K562 (cell line): ENCODE results near the gene E2F2. TPM values are rescaled to one million over a fixed set of nuclear protein-coding genes. Genes with fewer than 3 reads are reported as not detected.

ENCODE experiments used
- ELF2 ChIP-seq: fragments of 250-450 bp; sonication (Bioruptor Pico); IDR thresholded peaks from 2 replicates; pipeline ENCODE4 v1.5.0; 2021; ENCODE audit warnings: mild to moderate bottlenecking
- ELK1 ChIP-seq: sonication (generic); formaldehyde crosslinking; IDR thresholded peaks from 2 replicates; pipeline ENCODE4 v1.8.1; 2022; ENCODE audit warnings: missing genetic modification reagents
- EP400 ChIP-seq: fragments of 450-650 bp; IDR thresholded peaks from 2 replicates; pipeline ENCODE4 v1.6.1; 2017; ENCODE audit warnings: antibody characterized with exemption, mild to moderate bottlenecking, moderate library complexity
- NCOA4 ChIP-seq: fragments of 450-650 bp; IDR thresholded peaks from 2 replicates; pipeline ENCODE4 v1.6.1; 2018; ENCODE audit warnings: mild to moderate bottlenecking; ENCODE audit not compliant: partially characterized antibody
- SAFB ChIP-seq: fragments of 200-400 bp; formaldehyde crosslinking; IDR thresholded peaks from 2 replicates; pipeline ENCODE4 v1.6.1; 2017; ENCODE audit warnings: low read depth, low read length, borderline replicate concordance
- polyA plus RNA-seq, 8 experiments: library from polyadenylated mRNA; depleted of rRNA in 4 of 8; stranded (reverse) in 5 of 8; unstranded in 3 of 8; fragments of >200 nt; fragmentation: Nextera tagmentation in 2 of 8; fragmentation: Illumina TruSeq in 1 of 8; extraction: Ambion mirVana in 2 of 8; extraction: Trizol in 1 of 8; gene quantifications; 2 replicates each; pipeline versions ENCODE4 v1.2.1 to v1.2.3, GENCODE V29; 2011 to 2014; ENCODE audit warnings: inconsistent platforms in 1 of 8, missing spikeins in 1 of 8
- total RNA-seq, 7 experiments: library from RNA; depleted of rRNA in 6 of 7; stranded (reverse); fragments of >200 nt in 6 of 7; fragmentation: Illumina TruSeq in 2 of 7; extraction: Trizol in 2 of 7; gene quantifications; 2 replicates each; pipeline versions ENCODE4 v1.2.1 to v1.2.3, GENCODE V29; 2011 to 2021; ENCODE audit warnings: low replicate concordance in 1 of 7
- TF ChIP-seq, protein P1 (sequence below): sonication (generic); formaldehyde crosslinking; IDR thresholded peaks from 2 replicates; pipeline ENCODE4 v1.8.0; 2022; ENCODE audit warnings: mild to moderate bottlenecking, missing genetic modification reagents
- TF ChIP-seq, protein P2 (sequence below), 2 experiments: fragments of 450-650 bp; IDR thresholded peaks; 2 replicates each; pipeline ENCODE4 v1.6.1; 2018; ENCODE audit warnings: mild to moderate bottlenecking in 2 of 2, low read depth in 1 of 2; ENCODE audit not compliant: partially characterized antibody in 2 of 2
- TF ChIP-seq, protein P3 (sequence below), 2 experiments: fragments of 250-450 bp in 1 of 2; fragments of 450-650 bp in 1 of 2; sonication (Bioruptor Pico) in 1 of 2; IDR thresholded peaks; 2 replicates each; pipeline versions ENCODE4 v1.6.1 to v1.8.0; 2016 to 2021; ENCODE audit warnings: mild to moderate bottlenecking in 2 of 2, moderate library complexity in 2 of 2, missing compliant biosample characterization in 1 of 2, missing genetic modification characterization in 1 of 2
- TF ChIP-seq, protein P4 (sequence below), 3 experiments: fragments of 200-800 bp in 1 of 3; fragments of 250-450 bp in 1 of 3; fragments of 450-650 bp in 1 of 3; sonication (Bioruptor Pico) in 1 of 3; sonication (Bioruptor generic) in 1 of 3; formaldehyde crosslinking in 1 of 3; IDR thresholded peaks; 2 replicates each; pipeline versions ENCODE4 v1.6.1 to v1.8.0; 2016 to 2022; ENCODE audit warnings: mild to moderate bottlenecking in 2 of 3, missing genetic modification characterization in 2 of 3, missing compliant biosample characterization in 1 of 3, moderate library complexity in 1 of 3

Gene E2F2
- total and polyA plus RNA-seq, 9 of the 15 experiments (the other 6 are each of a cell fraction or from before 2014, with no cell fraction given) = 3.1 to 25.3 (median 11.4) TPM

DNA sequence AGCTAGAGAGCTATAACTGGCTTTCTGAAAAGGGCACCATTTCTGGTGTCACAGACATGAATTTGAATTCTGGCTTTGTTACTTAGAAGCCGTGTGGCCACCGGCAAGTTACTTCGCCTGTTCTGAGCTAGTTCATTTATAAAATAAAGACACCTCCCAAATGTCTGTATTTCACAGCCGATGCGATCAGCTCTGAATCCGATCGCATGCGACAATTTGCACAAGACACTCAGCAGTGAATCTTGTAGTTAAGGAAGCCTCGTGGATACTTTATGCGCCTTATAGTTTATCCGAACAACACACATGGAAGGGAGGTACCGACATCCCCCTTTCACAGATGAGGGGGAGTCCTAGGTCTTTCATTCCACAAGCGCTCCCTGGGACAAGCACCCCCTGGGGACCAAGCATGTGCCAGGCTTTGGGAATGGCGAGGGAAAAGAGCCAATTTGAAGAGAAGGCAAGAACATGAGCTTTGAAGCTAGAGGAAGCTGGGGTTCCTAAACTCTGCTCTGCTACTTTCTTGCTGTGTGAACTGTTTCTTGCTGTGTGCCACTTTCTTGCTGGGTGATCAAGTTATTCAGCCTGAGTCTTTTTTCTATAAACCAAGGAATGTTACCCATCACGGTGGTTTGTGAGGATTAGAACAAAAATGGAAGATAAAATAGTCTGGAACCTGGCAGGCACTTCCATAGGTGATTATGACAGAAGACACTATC lies 24.4 kb upstream of the E2F2 start (continued):
- TF ChIP-seq, protein P1, sequence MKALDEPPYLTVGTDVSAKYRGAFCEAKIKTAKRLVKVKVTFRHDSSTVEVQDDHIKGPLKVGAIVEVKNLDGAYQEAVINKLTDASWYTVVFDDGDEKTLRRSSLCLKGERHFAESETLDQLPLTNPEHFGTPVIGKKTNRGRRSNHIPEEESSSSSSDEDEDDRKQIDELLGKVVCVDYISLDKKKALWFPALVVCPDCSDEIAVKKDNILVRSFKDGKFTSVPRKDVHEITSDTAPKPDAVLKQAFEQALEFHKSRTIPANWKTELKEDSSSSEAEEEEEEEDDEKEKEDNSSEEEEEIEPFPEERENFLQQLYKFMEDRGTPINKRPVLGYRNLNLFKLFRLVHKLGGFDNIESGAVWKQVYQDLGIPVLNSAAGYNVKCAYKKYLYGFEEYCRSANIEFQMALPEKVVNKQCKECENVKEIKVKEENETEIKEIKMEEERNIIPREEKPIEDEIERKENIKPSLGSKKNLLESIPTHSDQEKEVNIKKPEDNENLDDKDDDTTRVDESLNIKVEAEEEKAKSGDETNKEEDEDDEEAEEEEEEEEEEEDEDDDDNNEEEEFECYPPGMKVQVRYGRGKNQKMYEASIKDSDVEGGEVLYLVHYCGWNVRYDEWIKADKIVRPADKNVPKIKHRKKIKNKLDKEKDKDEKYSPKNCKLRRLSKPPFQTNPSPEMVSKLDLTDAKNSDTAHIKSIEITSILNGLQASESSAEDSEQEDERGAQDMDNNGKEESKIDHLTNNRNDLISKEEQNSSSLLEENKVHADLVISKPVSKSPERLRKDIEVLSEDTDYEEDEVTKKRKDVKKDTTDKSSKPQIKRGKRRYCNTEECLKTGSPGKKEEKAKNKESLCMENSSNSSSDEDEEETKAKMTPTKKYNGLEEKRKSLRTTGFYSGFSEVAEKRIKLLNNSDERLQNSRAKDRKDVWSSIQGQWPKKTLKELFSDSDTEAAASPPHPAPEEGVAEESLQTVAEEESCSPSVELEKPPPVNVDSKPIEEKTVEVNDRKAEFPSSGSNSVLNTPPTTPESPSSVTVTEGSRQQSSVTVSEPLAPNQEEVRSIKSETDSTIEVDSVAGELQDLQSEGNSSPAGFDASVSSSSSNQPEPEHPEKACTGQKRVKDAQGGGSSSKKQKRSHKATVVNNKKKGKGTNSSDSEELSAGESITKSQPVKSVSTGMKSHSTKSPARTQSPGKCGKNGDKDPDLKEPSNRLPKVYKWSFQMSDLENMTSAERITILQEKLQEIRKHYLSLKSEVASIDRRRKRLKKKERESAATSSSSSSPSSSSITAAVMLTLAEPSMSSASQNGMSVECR (CRISPR knock-in tag) = no peak
- TF ChIP-seq NCOA4 (no peak), EP400 (peak; percentile 33), SAFB (no peak), ELK1 (CRISPR knock-in tag) (no peak), ELF2 (no peak)
- TF ChIP-seq, protein P2, sequence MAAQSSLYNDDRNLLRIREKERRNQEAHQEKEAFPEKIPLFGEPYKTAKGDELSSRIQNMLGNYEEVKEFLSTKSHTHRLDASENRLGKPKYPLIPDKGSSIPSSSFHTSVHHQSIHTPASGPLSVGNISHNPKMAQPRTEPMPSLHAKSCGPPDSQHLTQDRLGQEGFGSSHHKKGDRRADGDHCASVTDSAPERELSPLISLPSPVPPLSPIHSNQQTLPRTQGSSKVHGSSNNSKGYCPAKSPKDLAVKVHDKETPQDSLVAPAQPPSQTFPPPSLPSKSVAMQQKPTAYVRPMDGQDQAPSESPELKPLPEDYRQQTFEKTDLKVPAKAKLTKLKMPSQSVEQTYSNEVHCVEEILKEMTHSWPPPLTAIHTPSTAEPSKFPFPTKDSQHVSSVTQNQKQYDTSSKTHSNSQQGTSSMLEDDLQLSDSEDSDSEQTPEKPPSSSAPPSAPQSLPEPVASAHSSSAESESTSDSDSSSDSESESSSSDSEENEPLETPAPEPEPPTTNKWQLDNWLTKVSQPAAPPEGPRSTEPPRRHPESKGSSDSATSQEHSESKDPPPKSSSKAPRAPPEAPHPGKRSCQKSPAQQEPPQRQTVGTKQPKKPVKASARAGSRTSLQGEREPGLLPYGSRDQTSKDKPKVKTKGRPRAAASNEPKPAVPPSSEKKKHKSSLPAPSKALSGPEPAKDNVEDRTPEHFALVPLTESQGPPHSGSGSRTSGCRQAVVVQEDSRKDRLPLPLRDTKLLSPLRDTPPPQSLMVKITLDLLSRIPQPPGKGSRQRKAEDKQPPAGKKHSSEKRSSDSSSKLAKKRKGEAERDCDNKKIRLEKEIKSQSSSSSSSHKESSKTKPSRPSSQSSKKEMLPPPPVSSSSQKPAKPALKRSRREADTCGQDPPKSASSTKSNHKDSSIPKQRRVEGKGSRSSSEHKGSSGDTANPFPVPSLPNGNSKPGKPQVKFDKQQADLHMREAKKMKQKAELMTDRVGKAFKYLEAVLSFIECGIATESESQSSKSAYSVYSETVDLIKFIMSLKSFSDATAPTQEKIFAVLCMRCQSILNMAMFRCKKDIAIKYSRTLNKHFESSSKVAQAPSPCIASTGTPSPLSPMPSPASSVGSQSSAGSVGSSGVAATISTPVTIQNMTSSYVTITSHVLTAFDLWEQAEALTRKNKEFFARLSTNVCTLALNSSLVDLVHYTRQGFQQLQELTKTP (IDR thresholded peaks at IDR 0.05; ENCODE audit: low read depth in 1 of 2, partially characterized antibody in 2 of 2) = peak in 1 of 2 experiments; percentile 45
- TF ChIP-seq, protein P3, sequence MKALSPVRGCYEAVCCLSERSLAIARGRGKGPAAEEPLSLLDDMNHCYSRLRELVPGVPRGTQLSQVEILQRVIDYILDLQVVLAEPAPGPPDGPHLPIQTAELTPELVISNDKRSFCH (CRISPR knock-in tag; IDR thresholded peaks at IDR 0.05) = no peak
- TF ChIP-seq, protein P3 (tag; IDR thresholded peaks at IDR 0.05) = 0 out of 2 replicates have a peak, but pooled peaks have one; percentile 12
- TF ChIP-seq, protein P4, sequence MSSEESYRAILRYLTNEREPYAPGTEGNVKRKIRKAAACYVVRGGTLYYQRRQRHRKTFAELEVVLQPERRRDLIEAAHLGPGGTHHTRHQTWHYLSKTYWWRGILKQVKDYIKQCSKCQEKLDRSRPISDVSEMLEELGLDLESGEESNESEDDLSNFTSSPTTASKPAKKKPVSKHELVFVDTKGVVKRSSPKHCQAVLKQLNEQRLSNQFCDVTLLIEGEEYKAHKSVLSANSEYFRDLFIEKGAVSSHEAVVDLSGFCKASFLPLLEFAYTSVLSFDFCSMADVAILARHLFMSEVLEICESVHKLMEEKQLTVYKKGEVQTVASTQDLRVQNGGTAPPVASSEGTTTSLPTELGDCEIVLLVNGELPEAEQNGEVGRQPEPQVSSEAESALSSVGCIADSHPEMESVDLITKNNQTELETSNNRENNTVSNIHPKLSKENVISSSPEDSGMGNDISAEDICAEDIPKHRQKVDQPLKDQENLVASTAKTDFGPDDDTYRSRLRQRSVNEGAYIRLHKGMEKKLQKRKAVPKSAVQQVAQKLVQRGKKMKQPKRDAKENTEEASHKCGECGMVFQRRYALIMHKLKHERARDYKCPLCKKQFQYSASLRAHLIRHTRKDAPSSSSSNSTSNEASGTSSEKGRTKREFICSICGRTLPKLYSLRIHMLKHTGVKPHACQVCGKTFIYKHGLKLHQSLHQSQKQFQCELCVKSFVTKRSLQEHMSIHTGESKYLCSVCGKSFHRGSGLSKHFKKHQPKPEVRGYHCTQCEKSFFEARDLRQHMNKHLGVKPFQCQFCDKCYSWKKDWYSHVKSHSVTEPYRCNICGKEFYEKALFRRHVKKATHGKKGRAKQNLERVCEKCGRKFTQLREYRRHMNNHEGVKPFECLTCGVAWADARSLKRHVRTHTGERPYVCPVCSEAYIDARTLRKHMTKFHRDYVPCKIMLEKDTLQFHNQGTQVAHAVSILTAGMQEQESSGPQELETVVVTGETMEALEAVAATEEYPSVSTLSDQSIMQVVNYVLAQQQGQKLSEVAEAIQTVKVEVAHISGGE (CRISPR knock-in tag; IDR thresholded peaks at IDR 0.05) = peak in 1 of 3 experiments; percentile 25; a peak in 1 of 6 replicates
